HL-60 (cell line): ENCODE data around the gene EPHA4.

Experiments used
- DNase-seq, 2 experiments: peaks; one replicate each; pipeline ENCODE4 v3.0.0-alpha.2; 2010 to 2020; ENCODE audit warnings: low read depth in 1 of 2, low spot score in 1 of 2
- H3K27ac ChIP-seq: fragments of 250-450 bp; sonication (Bioruptor Pico); replicated peaks from 2 replicates; pipeline ENCODE4 v1.5.1; 2020; ENCODE audit warnings: mild to moderate bottlenecking, moderate library complexity
- H3K27me3 ChIP-seq: fragments of 250-450 bp; sonication (Bioruptor Pico); 2 replicates; pipeline ENCODE4 v1.5.1; 2021; ENCODE audit warnings: mild to moderate bottlenecking, moderate library complexity; ENCODE audit not compliant: insufficient read depth, poor library complexity, severe bottlenecking
- H3K4me3 ChIP-seq: replicated peaks from 2 replicates; pipeline ENCODE4 v1.5.1; 2011; ENCODE audit warnings: mild to moderate bottlenecking, control low read depth, low read length; ENCODE audit not compliant: insufficient read depth
- GABPA ChIP-seq: IDR thresholded peaks from 2 replicates; pipeline ENCODE4 v1.6.1; 2012; ENCODE audit warnings: low read depth
- POLR2AphosphoS5 ChIP-seq: IDR thresholded peaks from 2 replicates; pipeline ENCODE4 v1.6.1; 2012; ENCODE audit warnings: low read depth
- REST ChIP-seq: IDR thresholded peaks from 2 replicates; pipeline ENCODE4 v1.6.1; 2012; ENCODE audit warnings: low read depth; ENCODE audit not compliant: insufficient replicate concordance
- SPI1 ChIP-seq: IDR thresholded peaks from 2 replicates; pipeline ENCODE4 v1.6.1; 2012; ENCODE audit warnings: low read depth, mild to moderate bottlenecking, borderline replicate concordance
- TF ChIP-seq, protein P1 (sequence below): IDR thresholded peaks from one replicate; pipeline ENCODE4 v1.5.1; 2011; ENCODE audit warnings: low read length, control low read depth, inconsistent platforms; ENCODE audit not compliant: insufficient read depth

The EPHA4 gene

GRCh38 chr2:221518201-221518934 lies 53.7 kb downstream of the EPHA4 start:
- Histone ChIP-seq H3K27ac (peak overlapping the region; percentile 45), H3K4me3 (no peak overlapping the region), H3K27me3 (no peaks in the 10 kb centered on the region)
- no peak for TF ChIP-seq GABPA
- TF ChIP-seq POLR2AphosphoS5 = no peak
- no peak for TF ChIP-seq REST
- TF ChIP-seq, protein P1, sequence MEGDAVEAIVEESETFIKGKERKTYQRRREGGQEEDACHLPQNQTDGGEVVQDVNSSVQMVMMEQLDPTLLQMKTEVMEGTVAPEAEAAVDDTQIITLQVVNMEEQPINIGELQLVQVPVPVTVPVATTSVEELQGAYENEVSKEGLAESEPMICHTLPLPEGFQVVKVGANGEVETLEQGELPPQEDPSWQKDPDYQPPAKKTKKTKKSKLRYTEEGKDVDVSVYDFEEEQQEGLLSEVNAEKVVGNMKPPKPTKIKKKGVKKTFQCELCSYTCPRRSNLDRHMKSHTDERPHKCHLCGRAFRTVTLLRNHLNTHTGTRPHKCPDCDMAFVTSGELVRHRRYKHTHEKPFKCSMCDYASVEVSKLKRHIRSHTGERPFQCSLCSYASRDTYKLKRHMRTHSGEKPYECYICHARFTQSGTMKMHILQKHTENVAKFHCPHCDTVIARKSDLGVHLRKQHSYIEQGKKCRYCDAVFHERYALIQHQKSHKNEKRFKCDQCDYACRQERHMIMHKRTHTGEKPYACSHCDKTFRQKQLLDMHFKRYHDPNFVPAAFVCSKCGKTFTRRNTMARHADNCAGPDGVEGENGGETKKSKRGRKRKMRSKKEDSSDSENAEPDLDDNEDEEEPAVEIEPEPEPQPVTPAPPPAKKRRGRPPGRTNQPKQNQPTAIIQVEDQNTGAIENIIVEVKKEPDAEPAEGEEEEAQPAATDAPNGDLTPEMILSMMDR = no peak
- DNase-seq = no peak

GRCh38 chr2:221517696-221518151 lies 54.4 kb downstream of the EPHA4 start:
- H3K27ac ChIP-seq = peak overlapping the region; percentile 45
- DNase-seq = peak in 1 of 2 experiments; percentile 63
- TF ChIP-seq REST (no peak), POLR2AphosphoS5 (peak; percentile 51), SPI1 (peak; percentile 12; the same call in 1 of the 2 replicates), GABPA (peak; percentile 48; the same call in 1 of the 2 replicates)
- TF ChIP-seq, protein P1 = no peak
- no peak overlapping the region for H3K4me3 ChIP-seq
- no peaks in the 10 kb centered on the region for H3K27me3 ChIP-seq

GRCh38 chr2:221517146-221517695 lies 54.9 kb downstream of the EPHA4 start:
- DNase-seq = no peak
- H3K4me3 ChIP-seq = no peak overlapping the region
- no peak overlapping the region for H3K27ac ChIP-seq
- TF ChIP-seq REST (no peak), SPI1 (no peak), GABPA (no peak), POLR2AphosphoS5 (no peak)
- no peaks in the 10 kb centered on the region for H3K27me3 ChIP-seq
